Right ventricle myocardium inferior (tissue), 1 donor: ENCODE results near the gene DCLK2. TPM values are rescaled to one million over a fixed set of nuclear protein-coding genes. Genes with fewer than 3 reads are reported as not detected.

Source experiments
- ATAC-seq: fragments of 200-7000 bp; cut with Tn5 transposase; one replicate; pipeline ENCODE4 v1.9.1; 2020; ENCODE audit warnings: mild to moderate bottlenecking, moderate library complexity
- DNase-seq: peaks from one replicate; pipeline ENCODE4 v3.0.0; 2021; ENCODE audit errors: missing footprints
- intact Hi-C: fragments of 100-400 bp; cut with DNase I; formaldehyde crosslinking; loops from one replicate; pipeline ENCODE4 v1.11.0; 2022
- total RNA-seq: library from RNA; stranded (reverse); fragmentation: NEBNext Ultra II Directional; extraction: Animal tissue kit (Norgen Biotek cat#: 25700); gene quantifications from one replicate; pipeline ENCODE4 v1.2.1, GENCODE V29; 2021
- donor health status: DM: no; HTN: yes; CAD: no; lungs with severe emphysema.

DCLK2 gene
- total RNA-seq, 1 donor from 2014 or later = 19.9 TPM

DNA sequence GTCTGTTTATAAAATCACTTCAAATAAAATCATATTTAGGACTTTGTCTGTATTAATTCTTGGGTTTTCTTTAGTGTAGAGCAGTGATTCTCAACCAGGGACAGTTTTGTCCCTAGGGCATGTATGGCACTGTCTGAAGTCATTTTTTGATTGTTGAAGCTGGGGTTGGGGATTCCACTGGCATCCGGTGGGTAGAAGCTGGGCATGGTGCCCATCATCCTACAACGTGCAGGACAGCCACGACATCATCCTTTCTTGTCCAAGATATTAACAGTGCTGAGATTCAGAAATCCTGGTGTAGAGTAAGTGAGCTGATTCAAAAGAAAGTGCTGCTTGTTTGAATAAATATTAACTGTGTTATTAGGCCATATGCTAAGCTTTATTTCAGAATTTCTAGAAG lies 28.6 kb downstream of the DCLK2 start:
- intact Hi-C loops = no loop called here
- no peak for ATAC-seq
- no peak for DNase-seq

DNA sequence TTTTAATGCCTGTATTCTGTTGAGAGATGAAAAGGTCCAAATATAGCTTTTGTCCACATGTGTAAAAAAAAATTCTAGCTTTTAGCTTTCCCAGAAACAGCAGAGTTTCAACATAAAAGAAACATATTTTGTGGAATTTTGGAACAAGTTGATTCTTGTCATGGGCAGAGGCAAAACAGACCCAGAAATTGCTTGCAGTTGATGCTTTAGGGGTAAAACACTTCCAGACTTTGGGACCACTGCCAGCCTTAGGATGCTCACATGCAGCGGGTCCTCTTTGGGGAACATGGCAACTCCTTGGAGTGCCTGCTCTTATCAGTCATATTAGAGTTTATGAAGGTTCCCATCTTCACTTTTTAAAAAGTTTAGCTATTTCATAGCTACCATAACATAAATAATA lies 30.4 kb downstream of the DCLK2 start:
- intact Hi-C loops = no loop called here
- DNase-seq (no peak), ATAC-seq (no peak)

DNA sequence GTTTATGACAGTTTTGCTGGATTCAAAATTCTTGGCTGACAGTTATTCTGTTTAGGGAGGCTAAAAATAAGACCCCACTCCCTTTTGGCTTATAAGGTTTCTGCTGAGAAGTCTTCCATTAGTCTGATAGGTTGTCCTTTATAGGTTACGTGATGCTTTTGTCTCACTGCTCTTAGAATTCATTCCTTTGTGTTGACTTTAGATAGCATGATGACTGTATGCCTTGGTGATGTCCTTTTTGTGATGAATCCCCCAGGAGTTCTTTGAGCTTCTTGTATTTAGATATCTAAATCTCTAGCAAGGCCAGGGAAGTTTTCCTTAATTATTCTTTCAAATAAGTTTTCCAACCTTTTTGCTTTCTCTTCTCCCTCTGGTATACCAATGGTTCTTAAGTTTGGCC lies 36.4 kb downstream of the DCLK2 start:
- DNase-seq = no peak
- no peak for ATAC-seq
- intact Hi-C loops = loop anchor here (5.0 kb wide), 1 partner anchor 32 kb away; no protein-coding TSS in a partner anchor

DNA sequence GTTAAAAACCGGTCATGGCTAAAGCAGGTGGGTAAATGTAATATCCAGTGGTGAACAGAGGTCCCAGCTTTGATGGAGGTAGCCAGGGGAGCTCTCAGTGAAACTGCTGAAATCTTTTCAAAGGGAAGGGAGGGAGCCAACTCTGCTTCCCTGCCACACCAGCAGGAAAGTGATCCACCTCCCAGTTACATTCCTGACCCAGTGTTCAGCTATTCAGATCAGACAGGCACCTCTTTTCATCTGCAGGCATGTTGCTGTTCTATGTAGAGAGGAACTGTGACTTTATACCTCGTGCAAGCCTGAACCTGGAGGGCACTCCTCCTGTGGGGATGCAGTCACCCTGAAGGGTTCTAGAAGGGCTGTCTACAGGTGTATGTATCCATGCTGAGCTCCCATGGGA lies 37.6 kb downstream of the DCLK2 start:
- DNase-seq (no peak), ATAC-seq (no peak)
- intact Hi-C loops = loop anchor here (5.0 kb wide), 1 partner anchor 34 kb away; no protein-coding TSS in a partner anchor

DNA sequence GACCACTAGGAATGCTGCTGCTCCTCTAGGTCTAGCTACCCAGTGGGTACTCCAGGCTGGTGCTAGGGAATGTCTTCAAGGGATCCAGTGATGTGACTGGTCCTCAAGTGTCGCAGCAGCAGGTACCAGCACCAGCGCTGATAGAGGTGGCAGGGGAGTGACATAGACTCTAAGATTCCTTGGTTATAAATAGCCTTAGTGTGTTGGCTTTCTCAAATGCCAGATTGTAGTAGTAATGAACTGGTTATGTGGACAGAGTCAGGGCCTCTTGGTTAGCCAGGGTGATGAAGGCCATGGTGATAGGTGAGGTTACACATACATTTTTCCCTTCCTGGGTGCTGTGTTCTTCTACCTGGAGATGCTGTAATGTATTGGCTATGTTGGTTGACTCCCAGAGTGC lies 38.3 kb downstream of the DCLK2 start:
- intact Hi-C loops = loop anchor here (5.0 kb wide), 1 partner anchor 34 kb away; no protein-coding TSS in a partner anchor
- DNase-seq = no peak

DNA sequence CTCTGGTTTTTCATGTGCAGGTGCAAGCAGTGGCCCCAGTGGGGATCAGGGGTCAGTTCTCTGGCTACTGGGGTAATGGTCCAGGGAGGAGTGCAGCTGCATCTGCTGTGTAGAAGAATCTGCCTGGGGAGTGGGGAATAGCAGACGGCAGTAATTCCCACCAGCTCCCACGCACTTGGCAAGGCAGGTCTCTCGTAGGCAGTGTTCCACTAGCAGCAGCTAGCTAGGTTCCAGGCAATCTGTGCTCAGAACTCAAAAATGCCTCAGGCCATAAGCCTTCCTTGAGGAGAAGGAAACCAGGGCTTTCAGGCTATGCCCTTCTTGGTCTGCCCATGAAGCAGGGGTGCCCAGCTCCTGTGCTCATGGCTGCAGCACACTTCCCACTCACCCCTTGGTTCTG lies 38.8 kb downstream of the DCLK2 start:
- DNase-seq (no peak), ATAC-seq (peak; percentile 28)
- intact Hi-C loops = loop anchor here (5.0 kb wide), 1 partner anchor 35 kb away; no protein-coding TSS in a partner anchor

More for the DNA sequence above, 38.3 kb downstream of the DCLK2 start:
- ATAC-seq = peak; percentile 44

DNA sequence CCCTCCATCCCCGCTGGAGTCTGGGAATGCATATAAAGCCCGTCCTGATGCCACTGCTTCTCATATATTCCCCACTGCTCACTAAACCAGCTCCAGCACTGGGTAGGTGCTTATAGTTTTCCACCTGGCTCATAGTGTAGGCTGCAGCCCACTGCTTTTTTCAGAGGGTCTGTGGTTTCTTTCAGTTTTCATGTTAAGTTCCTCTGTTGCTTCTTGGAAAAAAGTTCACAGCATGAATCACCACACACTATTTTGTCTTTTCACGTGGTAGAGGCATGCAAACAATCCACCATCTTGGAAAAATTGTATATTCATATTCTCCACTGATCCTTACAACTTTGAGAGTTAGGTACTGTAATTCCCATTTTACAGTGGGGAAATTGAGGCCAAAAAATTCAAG lies 39.4 kb downstream of the DCLK2 start:
- DNase-seq (no peak), ATAC-seq (no peak)
- intact Hi-C loops = loop anchor here (5.0 kb wide), 1 partner anchor 35 kb away; no protein-coding TSS in a partner anchor

DNA sequence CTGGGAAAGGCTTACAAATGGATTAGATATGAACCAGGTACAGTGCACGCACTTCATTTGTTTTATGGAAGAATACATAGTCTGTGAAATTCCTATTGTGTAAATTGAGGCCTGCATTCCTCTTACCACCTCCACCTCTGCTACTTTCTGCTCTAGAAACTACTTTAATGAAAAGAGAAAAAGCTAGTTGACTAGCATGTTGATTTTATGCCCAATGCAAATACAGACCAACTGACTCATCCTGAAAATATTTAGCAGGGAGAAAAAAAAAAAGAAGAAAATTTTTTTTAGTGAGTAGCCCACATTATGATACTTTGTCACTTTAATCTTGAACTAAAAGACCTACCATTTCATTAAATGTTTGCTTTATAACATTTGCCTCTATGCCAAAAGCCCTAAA lies 41.2 kb downstream of the DCLK2 start:
- DNase-seq = no peak
- intact Hi-C loops = loop anchor here (5.0 kb wide), 1 partner anchor 37 kb away; no protein-coding TSS in a partner anchor
- no peak for ATAC-seq

DNA sequence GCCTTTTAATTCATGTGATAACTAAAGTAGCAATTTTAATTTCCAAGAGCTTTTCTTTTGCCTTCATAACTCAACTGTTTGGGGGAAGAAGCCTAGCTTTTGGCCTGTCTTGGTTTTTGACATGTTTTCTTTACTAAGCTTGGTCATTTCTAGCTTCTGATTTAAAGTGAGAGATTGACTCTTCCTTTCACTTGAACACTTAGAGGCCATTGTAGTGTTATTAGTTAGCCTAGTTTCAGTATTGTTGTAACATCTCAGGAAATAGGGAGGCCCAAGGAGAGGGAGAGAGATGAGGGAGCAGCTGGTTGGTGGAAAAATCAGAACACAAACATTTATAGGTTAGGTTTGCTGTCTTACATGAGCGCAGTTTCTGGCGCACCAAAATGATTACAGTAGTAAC lies 44.8 kb downstream of the DCLK2 start:
- DNase-seq (no peak), ATAC-seq (no peak)
- intact Hi-C loops = no loop called here

DNA sequence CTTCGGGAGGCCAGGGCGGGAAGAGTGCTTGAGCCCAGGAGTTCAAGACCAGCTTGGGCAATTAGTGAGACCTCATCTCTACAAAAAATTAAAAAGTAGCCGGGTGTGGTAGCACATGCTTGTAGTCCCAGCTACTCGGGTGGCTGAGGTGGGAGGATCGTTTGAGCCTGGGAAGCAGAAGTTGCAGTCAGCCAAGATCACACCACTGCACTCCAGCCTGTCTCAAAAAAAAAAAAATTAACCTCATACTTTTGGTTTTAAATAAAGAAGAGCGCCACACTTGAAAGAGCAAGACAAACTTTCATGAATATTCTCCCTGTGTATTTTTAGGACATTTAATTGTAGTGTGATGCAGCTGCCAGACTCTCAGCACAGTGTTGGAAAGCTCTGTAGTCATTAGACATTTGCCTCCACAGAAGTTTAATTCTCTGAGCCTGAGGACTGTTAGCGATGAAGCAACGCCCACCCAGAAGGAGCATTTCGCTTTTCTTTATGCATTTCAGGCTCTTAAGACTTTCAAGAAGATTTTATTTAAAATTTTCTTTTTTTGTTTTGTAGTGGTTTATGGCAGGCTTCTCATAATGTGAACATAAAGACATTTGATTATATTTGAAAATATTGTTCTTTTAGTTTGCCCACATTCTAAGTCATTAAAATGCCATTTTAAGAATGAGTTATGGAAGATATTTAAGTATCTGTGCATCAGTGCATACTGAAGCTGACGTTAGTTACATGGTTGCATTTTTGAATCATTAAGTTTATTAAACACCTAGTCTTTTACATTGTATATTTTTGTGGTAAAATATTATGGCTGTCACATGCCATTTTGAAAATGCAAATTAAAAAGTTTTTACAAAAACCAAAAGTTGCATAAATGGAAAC lies 45.8 kb downstream of the DCLK2 start:
- DNase-seq (no peak), ATAC-seq (no peak)
- intact Hi-C loops = no loop called here

DNA sequence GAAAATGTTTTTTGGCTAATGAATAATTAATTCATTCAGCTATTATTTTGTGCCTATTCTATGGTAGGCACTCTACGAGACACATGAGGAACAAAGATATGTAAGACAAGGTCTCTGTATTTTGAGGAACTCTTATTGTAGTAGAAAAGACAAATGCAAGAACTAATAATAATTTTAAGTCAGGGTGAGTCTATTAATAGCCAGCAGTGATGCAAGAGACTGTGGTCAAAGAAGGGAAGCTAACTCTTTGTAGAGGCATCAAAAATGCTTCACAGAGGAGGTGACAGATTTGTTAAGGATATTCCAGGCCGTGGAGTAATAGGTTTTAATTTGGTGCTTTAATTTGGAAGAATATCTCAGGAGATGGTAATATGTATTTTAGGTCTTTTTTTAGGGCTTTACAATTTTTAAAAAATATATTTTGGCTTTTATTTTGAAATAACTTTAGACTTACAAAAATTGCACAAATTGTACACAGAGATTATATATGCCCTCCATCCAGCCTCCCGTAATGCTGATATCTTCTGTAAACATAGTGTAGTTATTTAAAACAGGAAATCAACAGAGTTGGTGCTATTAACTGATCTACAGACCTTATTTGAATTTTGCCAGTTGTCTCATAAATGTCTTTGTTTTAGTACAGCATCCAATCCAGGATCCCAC lies 48.1 kb downstream of the DCLK2 start:
- ATAC-seq = peak; percentile 23

DNA sequence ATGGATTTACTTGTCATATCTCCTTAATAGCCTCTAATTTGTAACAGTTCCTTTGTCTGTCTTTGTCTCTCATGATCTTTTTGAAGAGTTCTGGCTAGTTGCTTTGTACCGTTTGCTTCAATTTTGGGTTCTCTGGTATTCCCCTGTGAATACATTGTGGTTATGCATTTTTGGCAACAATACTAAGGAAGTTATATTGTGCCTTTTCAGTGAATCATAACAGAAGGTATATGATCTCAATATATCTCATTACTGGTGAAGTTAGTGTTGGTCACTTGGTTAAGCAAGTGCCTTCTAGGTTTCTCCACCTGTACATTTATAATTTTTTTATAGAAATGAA lies 48.6 kb downstream of the DCLK2 start:
- ATAC-seq = no peak

More for the DNA sequence above, 48.1 kb downstream of the DCLK2 start:
- intact Hi-C loops = no loop called here
- no peak for DNase-seq

DNA sequence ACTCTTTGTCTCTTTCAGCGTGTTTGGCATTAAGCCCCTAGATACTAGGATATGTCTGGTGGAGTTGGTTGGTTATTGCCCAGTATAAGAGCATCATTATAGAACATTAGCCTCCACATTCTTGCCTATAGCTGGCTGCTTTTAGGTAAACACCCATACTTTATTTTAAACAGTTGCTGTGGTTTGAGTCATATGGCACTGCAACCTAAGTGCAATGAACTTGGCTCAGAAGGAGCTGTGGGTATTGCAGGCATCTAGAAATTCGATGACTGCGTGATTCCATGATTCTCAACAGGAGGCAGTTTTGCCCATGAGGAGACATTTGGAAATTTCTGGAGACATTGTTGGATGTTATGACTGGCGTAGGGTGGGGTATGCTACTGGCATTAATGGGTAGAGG lies 49.5 kb downstream of the DCLK2 start:
- no peak for DNase-seq
- intact Hi-C loops = no loop called here
- ATAC-seq = no peak

More for the DNA sequence above, 48.6 kb downstream of the DCLK2 start:
- intact Hi-C loops = no loop called here
- DNase-seq = no peak

DNA sequence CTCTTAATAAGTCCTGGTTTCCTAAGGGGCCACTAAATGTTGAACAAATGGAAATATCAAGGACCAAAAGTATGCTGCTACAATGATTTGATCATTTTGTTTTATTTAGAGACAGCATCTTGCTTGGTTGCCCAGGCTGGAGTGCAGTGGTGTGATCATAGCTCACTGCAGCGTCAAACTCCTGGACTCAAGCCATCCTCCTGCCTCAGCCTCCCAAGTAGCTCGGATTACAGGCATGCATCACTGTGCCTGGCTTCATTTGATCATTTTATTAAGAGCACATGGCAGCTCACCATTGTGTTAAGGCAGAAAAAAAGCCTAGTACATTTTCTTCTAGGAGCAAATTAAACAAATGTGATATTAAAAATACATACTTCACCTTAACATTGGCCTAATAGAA lies 52.7 kb downstream of the DCLK2 start:
- intact Hi-C loops = no loop called here
- no peak for DNase-seq
- ATAC-seq = no peak

DNA sequence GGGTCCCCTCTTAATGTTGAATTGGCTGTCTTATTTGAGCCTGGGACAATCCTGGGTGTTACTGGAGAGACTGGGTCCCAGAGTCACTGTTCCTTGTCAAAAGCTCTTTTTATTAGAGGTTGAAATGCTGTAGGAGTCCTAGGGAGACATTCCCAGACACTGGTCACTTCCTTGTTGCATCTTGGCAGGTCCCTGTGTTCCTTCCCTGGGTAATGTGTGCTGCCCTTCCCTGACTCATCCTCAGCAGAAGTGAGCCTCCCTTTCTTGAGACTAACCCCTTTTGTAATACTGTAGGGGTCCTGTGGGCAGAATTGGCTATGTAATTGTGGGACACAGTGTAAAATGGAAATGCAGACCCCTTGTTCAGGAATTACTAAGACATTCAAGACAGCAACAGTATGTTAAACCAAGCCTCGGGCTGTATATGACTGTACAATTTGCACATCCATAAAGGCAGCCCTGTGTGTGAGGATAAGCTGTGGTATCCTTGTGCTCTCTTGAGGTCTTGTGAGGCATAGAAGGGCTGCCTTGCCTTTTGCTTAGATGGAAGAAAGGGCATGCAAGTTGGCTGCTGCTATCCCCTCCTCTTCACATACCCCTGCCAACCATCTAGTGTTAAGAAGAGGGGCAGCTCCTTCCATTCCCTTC lies 53.5 kb downstream of the DCLK2 start:
- intact Hi-C loops = no loop called here
- no peak for ATAC-seq
- no peak for DNase-seq

DNA sequence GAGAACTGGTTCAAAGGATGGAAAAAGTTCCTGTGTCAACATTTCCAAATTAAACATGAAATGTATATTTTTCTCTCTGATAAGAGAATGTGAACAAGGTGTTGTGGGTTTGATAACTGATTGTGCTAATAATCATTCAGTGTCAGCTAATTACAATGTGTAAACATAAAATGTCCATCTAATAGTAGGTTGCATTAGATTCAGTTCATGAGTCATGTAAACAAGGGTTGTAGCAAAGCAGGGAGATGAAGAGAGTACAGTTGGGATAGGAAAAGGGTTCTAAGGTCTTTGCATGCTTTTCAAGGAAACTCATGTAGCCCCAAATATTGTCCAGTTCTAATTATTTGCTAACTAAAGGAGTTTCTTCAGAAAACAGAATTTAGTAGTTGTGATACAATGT lies 55.4 kb downstream of the DCLK2 start:
- no peak for ATAC-seq
- intact Hi-C loops = no loop called here
- no peak for DNase-seq

DNA sequence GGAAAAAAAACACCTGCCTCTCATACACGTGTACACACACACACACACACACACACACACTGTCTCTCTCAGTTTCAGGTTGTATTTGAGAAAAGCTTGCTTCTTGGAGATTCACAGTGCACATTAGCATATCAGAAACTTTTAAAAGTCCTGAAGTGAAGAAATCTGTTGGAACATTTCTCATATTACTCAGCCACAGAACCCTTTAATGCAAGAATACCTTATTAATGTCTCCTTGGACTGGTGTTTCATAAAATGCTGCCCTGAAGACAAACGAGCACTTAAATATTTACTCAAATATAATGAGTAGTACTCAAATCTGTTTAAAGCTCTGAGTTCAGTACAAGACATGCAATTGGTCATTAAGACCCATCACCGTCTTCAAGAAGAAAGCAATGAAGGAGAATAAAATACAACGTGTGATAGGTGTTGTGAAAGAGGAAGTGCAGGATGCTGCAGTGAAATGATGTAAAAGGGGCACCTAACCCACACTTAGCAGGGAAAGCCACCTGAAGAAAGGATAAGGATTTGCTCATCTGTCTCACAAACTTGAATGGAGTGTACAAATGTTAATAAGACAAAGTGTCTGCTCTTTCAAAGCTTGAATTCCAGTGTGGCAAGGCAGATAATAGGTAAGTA lies 57.0 kb downstream of the DCLK2 start:
- ATAC-seq (no peak), DNase-seq (no peak)
- intact Hi-C loops = no loop called here

DNA sequence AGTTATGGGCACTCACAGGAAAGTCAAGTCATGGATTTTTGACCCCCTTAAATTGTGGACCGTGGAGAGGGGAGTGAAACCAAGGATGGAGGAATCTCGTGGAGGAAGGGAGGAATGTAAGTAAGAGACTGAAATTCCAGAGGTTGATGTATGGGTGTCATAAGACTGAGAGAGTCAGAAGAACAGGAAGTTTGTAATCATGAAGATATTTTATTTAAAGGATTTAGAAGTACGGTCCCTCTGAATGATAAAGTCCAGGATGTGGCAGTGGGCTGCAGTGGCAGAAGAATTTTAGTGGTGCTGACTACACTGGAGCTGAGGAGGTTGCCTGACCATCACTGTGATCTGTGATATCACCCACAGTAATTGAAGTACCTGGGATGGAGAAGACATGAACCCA lies 57.8 kb downstream of the DCLK2 start:
- intact Hi-C loops = no loop called here
- no peak for ATAC-seq

DNA sequence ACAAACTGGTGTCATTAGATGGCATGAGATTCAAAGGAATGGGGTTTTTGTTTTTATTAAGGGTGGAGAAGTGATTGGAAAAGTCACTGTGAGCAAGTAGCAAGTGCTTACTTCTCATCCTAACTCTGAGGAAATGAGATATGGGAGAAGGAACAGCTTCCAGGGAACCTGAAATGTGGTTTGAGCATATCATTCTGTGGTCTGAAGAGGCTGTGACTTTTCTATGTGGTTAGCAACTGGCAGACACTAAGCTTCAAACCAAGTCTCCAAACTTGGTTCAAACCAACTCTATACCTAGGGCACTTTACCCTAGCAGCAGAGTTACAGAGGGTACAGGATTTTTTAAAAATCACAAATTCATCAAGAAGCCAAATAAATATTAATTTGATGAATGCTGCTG lies 58.2 kb downstream of the DCLK2 start:
- ATAC-seq = no peak
- no peak for DNase-seq
- intact Hi-C loops = no loop called here

More for the DNA sequence above, 57.8 kb downstream of the DCLK2 start:
- DNase-seq = no peak
